SKM-1 (cell line): ENCODE measurements around the gene PRKAG1.

Experiments
- DNase-seq: peaks from one replicate; lab custom pipeline; 2025; ENCODE audit not compliant: unreplicated experiment; lab: John Stamatoyannopoulos, UW

PRKAG1 gene

GRCh38 chr12:49015196-49015595 is 3.4 kb downstream of the PRKAG1 start:
- no peak for DNase-seq

DNA sequence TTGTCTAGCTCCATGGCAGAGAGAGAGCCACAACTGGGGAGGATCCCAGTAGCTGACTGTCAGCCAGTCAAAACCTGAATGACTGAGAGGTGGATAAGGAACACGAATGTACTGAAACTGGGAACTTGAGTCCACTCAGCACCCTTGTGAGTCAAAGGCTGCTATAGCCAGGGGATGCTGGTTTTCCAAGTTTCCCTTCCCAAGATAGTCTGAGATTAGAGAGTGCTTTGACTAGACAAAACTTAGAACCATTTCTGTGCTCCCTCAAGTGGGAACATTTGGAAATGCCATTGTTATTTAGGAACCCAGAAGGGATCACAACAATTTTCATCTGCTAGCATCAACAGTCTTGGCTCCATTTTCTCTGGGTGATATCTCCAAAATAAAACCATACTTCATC is 4.0 kb downstream of the PRKAG1 start:
- DNase-seq = no peak

- no peak for DNase-seq
Measured at GRCh38 chr12:49013428-49013827, 5.1 kb downstream of the PRKAG1 start.

DNA sequence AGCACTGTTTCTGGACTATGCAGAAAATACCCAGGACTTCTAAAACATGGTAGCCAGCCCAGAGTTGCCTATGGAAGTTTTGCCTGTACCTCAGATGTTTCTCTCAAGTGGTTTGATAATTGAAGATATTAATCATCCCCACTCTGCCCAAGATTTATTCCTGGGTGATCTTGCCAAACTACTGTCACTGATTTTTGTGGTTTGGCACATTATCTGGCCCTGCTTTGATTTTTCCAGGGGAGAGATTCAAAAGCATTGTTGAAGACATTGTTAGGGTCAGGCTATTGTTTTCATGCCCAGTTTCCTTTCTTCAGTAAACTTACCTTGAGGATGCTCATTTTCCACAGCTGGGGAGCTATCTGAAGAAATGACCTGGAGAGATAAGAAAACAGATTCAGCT is 5.8 kb downstream of the PRKAG1 start:
- no peak for DNase-seq

- DNase-seq = no peak
Measured at GRCh38 chr12:49010092-49010668, 8.4 kb downstream of the PRKAG1 start.

GRCh38 chr12:49008943-49009342 is 9.6 kb downstream of the PRKAG1 start:
- DNase-seq = no peak

GRCh38 chr12:49000346-49000745 is 18.2 kb downstream of the PRKAG1 start:
- DNase-seq = no peak

GRCh38 chr12:48999371-49000131 is 19.0 kb downstream of the PRKAG1 start, which contains the start of gene DDN:
Gene DDN, minus strand, starts transcription at chr12:48999375. Its CDS starts 88 bp downstream, at chr12:48999287.
- peak; percentile 3 for DNase-seq

- no peak for DNase-seq
Measured at GRCh38 chr12:48998497-48999353, 19.9 kb downstream of the PRKAG1 start.

- DNase-seq = no peak
Measured at GRCh38 chr12:48997719-48998496, 20.7 kb downstream of the PRKAG1 start.

DNA sequence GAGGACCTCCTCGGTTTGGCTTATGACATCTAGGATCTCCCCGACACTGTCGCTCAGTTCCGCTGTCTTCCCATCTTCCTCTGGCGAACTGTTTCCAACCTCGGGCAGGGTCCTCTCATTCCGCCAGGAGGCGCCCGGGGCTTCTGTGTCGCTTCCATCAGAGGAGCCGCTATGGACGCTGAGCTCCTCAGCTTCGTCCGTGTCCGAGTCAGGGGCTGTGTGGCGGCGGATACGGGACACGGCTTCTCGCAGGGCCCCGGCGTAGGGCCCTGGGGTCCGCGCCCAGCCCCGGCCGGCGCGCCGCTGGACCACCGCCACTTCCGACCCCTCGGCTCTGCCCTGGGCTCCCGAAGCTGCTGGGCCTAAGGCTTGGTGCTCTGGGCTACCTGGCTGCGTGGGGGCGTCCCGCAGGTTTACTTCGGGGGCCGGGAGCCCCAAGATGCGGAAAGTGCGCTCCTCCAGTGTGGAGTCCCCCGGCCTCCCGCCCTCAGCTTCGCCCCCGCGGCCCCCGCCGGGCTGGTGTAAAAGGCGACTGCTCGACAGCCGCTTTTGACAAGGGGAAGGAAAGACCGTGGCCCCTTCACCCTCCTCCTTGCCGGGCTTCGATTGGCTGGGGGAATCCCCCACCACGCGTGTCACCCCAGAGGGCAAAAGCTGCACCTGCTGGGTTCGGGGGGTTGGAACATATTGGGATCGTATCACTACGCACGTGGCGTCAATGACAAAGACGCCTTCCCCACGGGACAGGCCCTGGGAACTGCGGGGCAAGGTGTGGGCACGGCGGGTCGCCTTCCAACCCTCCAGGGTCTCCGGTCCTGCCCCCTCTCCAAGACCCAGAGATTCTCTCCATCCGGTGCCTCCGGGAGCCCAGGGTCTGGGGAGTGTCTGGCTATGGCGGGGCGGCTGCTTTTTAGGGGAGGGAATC is 21.5 kb downstream of the PRKAG1 start:
- no peak for DNase-seq

GRCh38 chr12:48995086-48995879 is 23.3 kb downstream of the PRKAG1 start:
- DNase-seq = no peak

DNA sequence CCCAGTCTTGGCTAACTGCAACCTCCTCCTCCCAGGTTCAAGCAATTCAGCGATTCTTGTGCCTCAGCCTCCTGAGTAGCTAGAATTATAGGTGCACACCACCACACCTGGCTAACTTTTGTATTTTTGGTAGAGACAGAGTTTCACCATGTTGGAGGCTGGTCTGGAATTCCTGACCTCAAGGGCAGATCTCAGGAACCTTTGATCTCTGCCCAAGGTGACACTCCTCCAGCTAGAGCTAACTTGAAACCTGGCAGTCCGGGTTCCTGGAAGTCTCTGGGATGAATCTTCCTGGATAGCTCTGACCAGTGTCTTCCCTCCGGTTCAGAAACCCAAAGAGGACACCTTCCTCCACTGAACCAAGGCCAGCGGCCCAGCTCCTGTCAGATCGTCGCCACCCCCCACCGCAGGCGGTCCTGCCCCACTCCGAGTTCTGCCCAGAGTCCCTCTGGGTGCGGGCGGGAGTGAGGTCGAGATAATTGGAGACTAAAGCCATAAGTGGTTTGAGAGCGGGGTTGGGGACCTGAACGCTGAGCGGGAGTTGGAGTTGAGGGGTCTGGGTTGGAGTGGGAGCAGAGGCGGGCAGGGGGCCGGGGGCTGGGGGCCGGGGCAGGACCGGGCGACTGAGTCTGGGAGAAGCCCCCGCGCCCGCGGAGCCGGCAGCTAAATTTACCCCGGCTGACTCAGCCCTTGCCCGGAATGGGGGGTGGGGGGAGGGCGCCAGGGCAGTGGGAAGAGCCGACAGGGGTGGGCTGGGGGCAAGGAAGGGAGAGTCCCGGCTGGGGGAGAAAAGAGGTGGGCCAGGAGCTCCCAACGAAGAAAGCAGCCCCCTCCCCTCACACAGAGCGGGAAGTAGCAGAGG is 24.1 kb downstream of the PRKAG1 start:
- DNase-seq = no peak

DNA sequence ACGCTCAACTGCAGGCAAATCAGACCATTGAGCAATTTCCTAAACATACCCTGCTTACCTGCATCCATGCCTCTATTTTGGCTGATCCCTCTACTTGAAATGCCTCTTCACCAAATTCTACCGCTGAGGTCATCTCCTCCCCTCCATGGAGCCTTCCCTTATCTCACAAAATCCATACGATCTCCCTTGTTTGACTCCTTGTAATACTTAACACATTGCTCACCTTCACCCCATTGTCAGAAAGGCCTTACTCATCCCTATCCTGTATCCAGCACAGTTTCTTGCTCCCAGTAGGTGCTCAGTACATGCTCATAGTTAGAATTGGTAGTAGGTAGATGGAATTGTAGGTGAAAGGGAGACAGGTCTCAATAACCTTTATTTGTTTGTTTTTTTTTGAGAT is 24.8 kb downstream of the PRKAG1 start:
- DNase-seq = no peak

GRCh38 chr12:48991247-48992050 is 27.1 kb downstream of the PRKAG1 start:
- DNase-seq = no peak

DNA sequence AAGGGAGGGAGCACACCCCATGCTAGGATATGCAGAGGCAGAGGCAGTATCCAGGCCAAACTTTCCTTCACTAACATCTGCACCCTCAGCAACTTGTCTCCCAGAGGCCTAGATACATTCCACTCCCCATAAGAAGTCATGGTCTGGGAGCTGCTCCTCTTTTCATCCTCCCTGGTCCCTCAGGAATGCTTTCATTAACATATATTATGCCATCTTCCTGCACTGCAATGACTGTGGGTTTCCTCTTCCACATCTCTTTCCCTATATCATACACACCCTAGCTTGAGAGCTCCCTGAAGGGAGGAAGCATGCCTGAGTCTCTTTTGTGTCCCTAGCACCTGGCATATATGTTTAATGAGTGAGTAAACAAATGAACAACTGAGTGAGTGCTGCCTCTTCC is 28.0 kb downstream of the PRKAG1 start:
- DNase-seq = no peak

DNA sequence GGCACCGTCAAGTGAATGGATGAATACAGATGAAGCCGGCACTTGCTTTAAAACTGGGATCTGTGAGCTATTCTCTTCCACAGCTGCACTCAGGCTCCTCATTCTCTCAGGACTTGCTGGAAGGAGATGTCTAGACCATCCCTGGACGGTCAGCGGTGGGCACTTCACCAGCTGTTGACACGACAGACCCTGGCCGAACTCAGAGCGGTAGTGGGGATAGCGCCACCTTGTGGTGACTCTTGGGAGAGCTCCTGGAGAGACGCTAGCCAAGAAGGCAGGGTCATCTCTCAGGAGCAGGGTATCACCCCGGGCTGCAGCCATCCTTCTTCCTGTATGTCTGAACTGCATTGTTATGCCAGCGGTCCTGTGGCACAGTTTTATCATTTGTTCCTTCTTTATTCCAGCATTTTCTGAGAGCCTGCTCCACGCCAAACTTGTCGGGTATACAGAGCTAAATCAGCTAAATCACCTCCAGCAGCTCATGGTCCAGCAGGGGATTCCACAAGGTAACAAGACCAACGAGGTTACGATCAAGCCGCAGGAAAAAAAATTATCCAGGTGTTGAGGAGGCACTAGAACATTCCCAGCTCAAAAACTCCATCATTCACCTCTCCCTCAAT is 30.4 kb downstream of the PRKAG1 start:
- DNase-seq = no peak
